Measurements from ENCODE around the gene ZNRF4. TPM values are rescaled to one million over a fixed set of nuclear protein-coding genes. Genes with fewer than 3 reads are reported as not detected.
"Not testable (repeated sequence)": the region's sequence is repeated elsewhere in the genome, so short reads cannot be mapped to it uniquely, and the experiment has no call there.

ZNRF4 gene
- total and polyA plus RNA-seq, 2 donors from 2014 or later, result not detected

DNA sequence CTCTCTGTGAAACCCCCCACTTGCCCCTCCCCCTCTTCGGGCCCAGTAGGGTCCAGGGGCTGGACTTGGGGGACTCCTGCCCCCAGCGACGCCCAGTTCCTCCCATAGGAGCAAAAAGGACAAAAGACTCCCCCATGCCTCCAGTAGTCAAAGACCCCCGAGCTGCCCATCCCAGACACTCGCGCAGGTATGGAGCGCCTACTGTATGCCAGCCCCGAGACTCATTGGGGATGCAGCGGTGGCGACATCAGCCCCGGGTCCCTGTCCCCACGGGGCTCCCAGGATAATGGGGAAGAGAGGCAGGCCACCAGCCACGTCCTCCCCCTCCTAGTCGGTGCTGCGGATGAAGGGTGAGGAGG lies 18.3 kb upstream of the ZNRF4 start:
- Histone ChIP-seq H3K27ac (ENCODE audit: low read depth in 2 of 2, low read length in 2 of 2) (no peak overlapping the region), H3K36me3 (ENCODE audit: control insufficient read depth in 2 of 3, insufficient read depth in 3 of 3, low read length in 3 of 3) (no peaks in the 10 kb centered on the region), H3K4me3 (ENCODE audit: low read length in 3 of 3) (no peak overlapping the region), H3K4me1 (ENCODE audit: control insufficient read depth in 2 of 3, insufficient read depth in 2 of 3, low read depth in 1 of 3, low read length in 3 of 3) (no peaks in the 10 kb centered on the region), H3K9ac (ENCODE audit: low read length in 3 of 3) (no peak overlapping the region), H3K9me3 (ENCODE audit: control insufficient read depth in 2 of 3, insufficient read depth in 1 of 3, low read length in 3 of 3) (no peaks in the 10 kb centered on the region), H3K27me3 (ENCODE audit: control insufficient read depth, insufficient read depth, low read length) (no peaks in the 10 kb centered on the region)
- TF ChIP-seq, protein P1, sequence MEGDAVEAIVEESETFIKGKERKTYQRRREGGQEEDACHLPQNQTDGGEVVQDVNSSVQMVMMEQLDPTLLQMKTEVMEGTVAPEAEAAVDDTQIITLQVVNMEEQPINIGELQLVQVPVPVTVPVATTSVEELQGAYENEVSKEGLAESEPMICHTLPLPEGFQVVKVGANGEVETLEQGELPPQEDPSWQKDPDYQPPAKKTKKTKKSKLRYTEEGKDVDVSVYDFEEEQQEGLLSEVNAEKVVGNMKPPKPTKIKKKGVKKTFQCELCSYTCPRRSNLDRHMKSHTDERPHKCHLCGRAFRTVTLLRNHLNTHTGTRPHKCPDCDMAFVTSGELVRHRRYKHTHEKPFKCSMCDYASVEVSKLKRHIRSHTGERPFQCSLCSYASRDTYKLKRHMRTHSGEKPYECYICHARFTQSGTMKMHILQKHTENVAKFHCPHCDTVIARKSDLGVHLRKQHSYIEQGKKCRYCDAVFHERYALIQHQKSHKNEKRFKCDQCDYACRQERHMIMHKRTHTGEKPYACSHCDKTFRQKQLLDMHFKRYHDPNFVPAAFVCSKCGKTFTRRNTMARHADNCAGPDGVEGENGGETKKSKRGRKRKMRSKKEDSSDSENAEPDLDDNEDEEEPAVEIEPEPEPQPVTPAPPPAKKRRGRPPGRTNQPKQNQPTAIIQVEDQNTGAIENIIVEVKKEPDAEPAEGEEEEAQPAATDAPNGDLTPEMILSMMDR (IDR thresholded peaks at IDR 0.05; ENCODE audit: borderline replicate concordance, extremely low read depth, insufficient read depth), result no peak
- DNase-seq, result no peak
- intact Hi-C loops (cut with DNase I), result no loop called here
- FAIRE-seq, result no peak

DNA sequence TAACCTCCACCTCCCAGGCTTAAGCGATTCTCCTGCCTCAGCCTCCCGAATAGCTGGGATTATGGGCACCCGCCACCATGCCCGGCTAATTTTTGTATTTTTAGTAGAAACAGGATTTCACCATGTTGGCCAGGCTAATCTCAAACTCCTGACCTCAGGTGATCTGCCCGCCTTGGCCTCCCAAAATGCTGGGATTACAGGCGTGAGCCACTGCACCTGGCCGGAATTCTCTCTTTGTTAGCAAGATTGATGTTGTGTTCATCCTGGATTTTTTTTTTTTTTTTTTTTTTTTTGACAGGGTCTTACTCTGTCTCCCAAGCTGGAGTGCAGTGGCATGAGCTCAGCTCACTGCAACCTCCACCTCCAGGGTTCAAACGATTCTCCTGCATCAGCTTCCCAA lies 16.5 kb upstream of the ZNRF4 start:
- H3K4me1 ChIP-seq (ENCODE audit: control insufficient read depth in 2 of 3, insufficient read depth in 2 of 3, low read depth in 1 of 3, low read length in 3 of 3); H3K9ac ChIP-seq (ENCODE audit: low read length in 3 of 3); H3K27me3 ChIP-seq (ENCODE audit: control insufficient read depth, insufficient read depth, low read length); H3K27ac ChIP-seq (ENCODE audit: low read depth in 2 of 2, low read length in 2 of 2); intact Hi-C loops (cut with DNase I); H3K4me3 ChIP-seq (ENCODE audit: low read length in 3 of 3); FAIRE-seq; H3K9me3 ChIP-seq (ENCODE audit: control insufficient read depth in 2 of 3, insufficient read depth in 1 of 3, low read length in 3 of 3); H3K36me3 ChIP-seq (ENCODE audit: control insufficient read depth in 2 of 3, insufficient read depth in 3 of 3, low read length in 3 of 3); DNase-seq: not testable (repeated sequence)

DNA sequence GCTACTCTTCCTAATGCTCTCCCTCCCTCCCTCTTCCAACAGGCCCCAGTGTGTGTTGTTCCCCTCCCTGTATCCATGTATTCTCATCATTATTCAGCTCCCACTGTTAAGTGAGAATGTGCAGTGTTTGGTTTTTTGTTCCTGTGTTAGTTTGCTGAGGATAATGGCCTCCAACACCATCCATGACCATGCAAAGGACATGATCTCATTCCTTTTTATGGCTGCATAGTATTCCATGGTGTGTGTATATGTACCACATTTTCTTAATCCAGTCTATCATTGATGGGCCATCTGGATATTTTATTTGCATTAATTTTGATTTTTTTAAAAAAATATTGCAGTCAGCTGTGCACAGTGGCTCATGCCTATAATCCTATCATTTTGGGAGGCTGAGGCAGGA lies 15.8 kb upstream of the ZNRF4 start:
- Histone ChIP-seq H3K9me3 (ENCODE audit: control insufficient read depth in 2 of 3, insufficient read depth in 1 of 3, low read length in 3 of 3) (no peaks in the 10 kb centered on the region), H3K4me3 (ENCODE audit: low read length in 3 of 3) (no peak overlapping the region), H3K4me1 (ENCODE audit: control insufficient read depth in 2 of 3, insufficient read depth in 2 of 3, low read depth in 1 of 3, low read length in 3 of 3) (no peaks in the 10 kb centered on the region), H3K9ac (ENCODE audit: low read length in 3 of 3) (no peak overlapping the region), H3K36me3 (ENCODE audit: control insufficient read depth in 2 of 3, insufficient read depth in 3 of 3, low read length in 3 of 3) (no peaks in the 10 kb centered on the region), H3K27me3 (ENCODE audit: control insufficient read depth, insufficient read depth, low read length) (no peaks in the 10 kb centered on the region), H3K27ac (ENCODE audit: low read depth in 2 of 2, low read length in 2 of 2) (no peak overlapping the region)
- TF ChIP-seq, protein P1 (IDR thresholded peaks at IDR 0.05; ENCODE audit: borderline replicate concordance, extremely low read depth, insufficient read depth), result no peak
- intact Hi-C loops (cut with DNase I), result no loop called here
- FAIRE-seq (no peak), DNase-seq (no peak)

DNA sequence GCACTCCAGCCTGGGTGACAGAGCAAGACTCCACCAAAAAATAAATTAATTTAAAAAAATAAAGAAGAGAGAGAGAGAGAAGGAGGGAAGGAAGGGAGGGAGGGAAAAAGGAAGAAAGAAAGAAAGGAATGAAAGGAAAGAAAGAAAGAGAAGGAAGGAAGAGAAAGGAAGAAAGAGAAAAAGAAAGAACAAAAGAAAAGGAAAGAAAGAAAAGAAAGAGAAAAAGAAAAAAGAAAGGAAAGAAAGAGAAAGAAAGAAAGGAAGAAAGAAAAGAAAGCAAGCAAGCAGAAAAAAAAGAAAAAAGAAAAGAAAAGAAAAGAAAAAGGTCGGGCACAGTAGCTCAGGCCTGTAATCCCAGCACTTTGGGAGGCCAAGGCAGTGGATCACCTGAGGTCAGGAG lies 14.9 kb upstream of the ZNRF4 start:
- H3K4me3 ChIP-seq (ENCODE audit: low read length in 3 of 3), result no peak overlapping the region
- H3K4me1 ChIP-seq (ENCODE audit: control insufficient read depth in 2 of 3, insufficient read depth in 2 of 3, low read depth in 1 of 3, low read length in 3 of 3), result no peaks in the 10 kb centered on the region
- H3K9ac ChIP-seq (ENCODE audit: low read length in 3 of 3), result no peak overlapping the region
- H3K36me3 ChIP-seq (ENCODE audit: control insufficient read depth in 2 of 3, insufficient read depth in 3 of 3, low read length in 3 of 3), result no peaks in the 10 kb centered on the region
- TF ChIP-seq, protein P1 (IDR thresholded peaks at IDR 0.05; ENCODE audit: borderline replicate concordance, extremely low read depth, insufficient read depth), result no peak
- intact Hi-C loops (cut with DNase I), result no loop called here
- FAIRE-seq (no peak), DNase-seq (no peak)
- no peak overlapping the region for H3K27ac ChIP-seq (ENCODE audit: low read depth in 2 of 2, low read length in 2 of 2)
- H3K9me3 ChIP-seq (ENCODE audit: control insufficient read depth in 2 of 3, insufficient read depth in 1 of 3, low read length in 3 of 3), result no peaks in the 10 kb centered on the region
- H3K27me3 ChIP-seq (ENCODE audit: control insufficient read depth, insufficient read depth, low read length), result no peaks in the 10 kb centered on the region
